HG03575 (cell line): ENCODE data around the gene YARS1.

Experiments
- ATAC-seq: cut with Tn5 transposase; IDR thresholded peaks from one replicate; pipeline ENCODE4 v1.9.1; 2021; ENCODE audit not compliant: unreplicated experiment, insufficient number of reproducible peaks, low FRiP score; ENCODE audit errors: extremely low read depth

YARS1 gene

GRCh38 chr1:32729254-32730046 lies 87.7 kb downstream of the YARS1 start:
- no peak for ATAC-seq

- ATAC-seq: no peak
Observed at GRCh38 chr1:32728413-32729077, 88.6 kb downstream of the YARS1 start.

- ATAC-seq: no peak
Observed at GRCh38 chr1:32727876-32728275, 89.3 kb downstream of the YARS1 start.

- no peak for ATAC-seq
Observed at GRCh38 chr1:32725615-32725982, 91.6 kb downstream of the YARS1 start.
